MM.1S (cell line): ENCODE data around the gene FPR3.

Source experiments
- DNase-seq: peaks from one replicate; pipeline ENCODE4 v3.0.0-alpha.2; 2015
- H2AFZ ChIP-seq: fragments of 300-600 bp; sonication (generic); 2 replicates; pipeline ENCODE4 v1.6.0; 2016; ENCODE audit warnings: antibody characterized with exemption, low read length
- H3F3A ChIP-seq: fragments of 300-600 bp; sonication (generic); 2 replicates; pipeline ENCODE4 v1.6.1; 2016; ENCODE audit warnings: mild to moderate bottlenecking, antibody characterized with exemption, low read length, moderate library complexity, mixed read lengths; ENCODE audit not compliant: insufficient read depth
- H3K27ac ChIP-seq: fragments of 300-600 bp; sonication (generic); 2 replicates; pipeline ENCODE4 v1.5.1; 2016; ENCODE audit warnings: mild to moderate bottlenecking, low read length
- H3K27me3 ChIP-seq: fragments of 300-600 bp; sonication (generic); replicated peaks from 2 replicates; pipeline ENCODE4 v1.6.0; 2016; ENCODE audit warnings: low read length; ENCODE audit not compliant: insufficient read depth
- H3K36me3 ChIP-seq: fragments of 300-600 bp; sonication (generic); replicated peaks from 2 replicates; pipeline ENCODE4 v1.6.1; 2016; ENCODE audit warnings: mild to moderate bottlenecking, low read length, mixed read lengths; ENCODE audit not compliant: insufficient read depth
- H3K4me1 ChIP-seq: fragments of 300-600 bp; sonication (generic); 2 replicates; pipeline ENCODE4 v1.6.1; 2016; ENCODE audit warnings: low read length, mixed read lengths
- H3K4me2 ChIP-seq: fragments of 300-600 bp; sonication (generic); 2 replicates; pipeline ENCODE4 v1.6.0; 2016; ENCODE audit warnings: low read depth, low read length
- H3K4me3 ChIP-seq: fragments of 300-600 bp; sonication (generic); 2 replicates; pipeline ENCODE4 v1.5.1; 2016; ENCODE audit warnings: low read length, mixed read lengths
- H3K79me2 ChIP-seq: fragments of 300-600 bp; sonication (generic); 2 replicates; pipeline ENCODE4 v1.6.1; 2016; ENCODE audit warnings: mixed run types, low read length, mixed read lengths
- H3K9ac ChIP-seq: fragments of 300-600 bp; sonication (generic); 2 replicates; pipeline ENCODE4 v1.6.1; 2016; ENCODE audit warnings: low read length, mixed read lengths
- H3K9me2 ChIP-seq: fragments of 300-600 bp; sonication (generic); replicated peaks from 2 replicates; pipeline ENCODE4 v1.6.1; 2016; ENCODE audit warnings: mild to moderate bottlenecking, low read length, mixed read lengths; ENCODE audit not compliant: insufficient read depth
- H3K9me3 ChIP-seq: fragments of 300-600 bp; sonication (generic); replicated peaks from 2 replicates; pipeline ENCODE4 v1.6.1; 2016; ENCODE audit warnings: mild to moderate bottlenecking, low read length, mixed read lengths; ENCODE audit not compliant: insufficient read depth
- H4K20me1 ChIP-seq: fragments of 300-600 bp; sonication (generic); 2 replicates; pipeline ENCODE4 v1.6.1; 2016; ENCODE audit warnings: mild to moderate bottlenecking, low read length, moderate library complexity, mixed read lengths; ENCODE audit not compliant: insufficient read depth
- EZH2 ChIP-seq: fragments of 300-600 bp; sonication (generic); optimal IDR thresholded peaks from 2 replicates; pipeline ENCODE3; 2017; ENCODE audit warnings: low read depth, mild to moderate bottlenecking, antibody characterized with exemption, low read length, mixed read lengths
- EZH2phosphoT487 ChIP-seq: fragments of 300-600 bp; sonication (generic); IDR thresholded peaks from 2 replicates; pipeline ENCODE4 v1.6.1; 2018; ENCODE audit warnings: antibody characterized with exemption, low read length
- TF ChIP-seq, protein P1 (sequence below): fragments of 300-600 bp; sonication (generic); IDR thresholded peaks from 2 replicates; pipeline ENCODE4 v1.5.1; 2016; ENCODE audit warnings: antibody characterized with exemption, low read length, mixed read lengths

The FPR3 gene

DNA sequence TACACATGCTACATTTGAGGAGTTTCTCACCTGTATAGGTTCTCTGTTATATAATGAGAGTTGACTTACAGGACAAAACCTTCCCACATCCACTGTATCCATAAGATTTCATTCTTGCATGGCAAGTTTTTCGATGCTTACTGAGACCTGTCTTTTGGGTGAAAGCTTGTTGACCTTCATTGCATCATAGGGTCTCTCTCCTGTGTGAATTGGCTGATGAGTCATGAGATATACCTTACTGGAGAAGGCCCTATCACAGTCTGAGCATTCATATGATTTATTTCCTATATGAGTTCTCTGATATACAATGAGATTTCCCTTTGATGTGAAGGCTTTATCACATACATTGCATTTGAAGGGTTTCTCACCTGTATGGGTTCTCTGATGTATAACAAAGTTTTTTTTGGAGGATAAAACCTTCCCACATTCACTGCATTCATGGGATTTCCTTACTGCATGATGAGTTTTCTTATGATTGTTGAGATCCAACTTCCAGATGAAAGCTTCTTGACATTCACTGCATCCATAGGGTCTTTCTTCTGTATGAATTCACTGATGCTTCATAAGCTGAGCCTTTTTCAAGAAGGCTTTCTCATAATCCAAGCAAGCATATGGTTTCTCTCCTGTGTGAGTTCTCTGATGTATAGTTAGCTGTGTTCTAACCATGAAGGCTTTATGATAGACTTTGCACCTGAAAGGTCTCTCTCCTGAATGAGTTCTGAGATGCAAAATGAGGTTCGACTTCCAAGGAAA, 67.1 kb downstream of the FPR3 start:
- Histone ChIP-seq H3K4me2 (no peak overlapping the region), H2AFZ (no peak overlapping the region), H3K4me3 (no peak overlapping the region), H3K79me2 (no peaks in the 10 kb centered on the region), H3K36me3 (no peaks in the 10 kb centered on the region), H3K27me3 (no peaks in the 10 kb centered on the region), H3K27ac (no peak overlapping the region), H4K20me1 (no peaks in the 10 kb centered on the region), H3K9me2 (no peaks in the 10 kb centered on the region), H3K9me3 (no peaks in the 10 kb centered on the region), H3K9ac (no peak overlapping the region), H3F3A (no peaks in the 10 kb centered on the region), H3K4me1 (no peaks in the 10 kb centered on the region)
- TF ChIP-seq EZH2phosphoT487 = no peak
- TF ChIP-seq, protein P1, sequence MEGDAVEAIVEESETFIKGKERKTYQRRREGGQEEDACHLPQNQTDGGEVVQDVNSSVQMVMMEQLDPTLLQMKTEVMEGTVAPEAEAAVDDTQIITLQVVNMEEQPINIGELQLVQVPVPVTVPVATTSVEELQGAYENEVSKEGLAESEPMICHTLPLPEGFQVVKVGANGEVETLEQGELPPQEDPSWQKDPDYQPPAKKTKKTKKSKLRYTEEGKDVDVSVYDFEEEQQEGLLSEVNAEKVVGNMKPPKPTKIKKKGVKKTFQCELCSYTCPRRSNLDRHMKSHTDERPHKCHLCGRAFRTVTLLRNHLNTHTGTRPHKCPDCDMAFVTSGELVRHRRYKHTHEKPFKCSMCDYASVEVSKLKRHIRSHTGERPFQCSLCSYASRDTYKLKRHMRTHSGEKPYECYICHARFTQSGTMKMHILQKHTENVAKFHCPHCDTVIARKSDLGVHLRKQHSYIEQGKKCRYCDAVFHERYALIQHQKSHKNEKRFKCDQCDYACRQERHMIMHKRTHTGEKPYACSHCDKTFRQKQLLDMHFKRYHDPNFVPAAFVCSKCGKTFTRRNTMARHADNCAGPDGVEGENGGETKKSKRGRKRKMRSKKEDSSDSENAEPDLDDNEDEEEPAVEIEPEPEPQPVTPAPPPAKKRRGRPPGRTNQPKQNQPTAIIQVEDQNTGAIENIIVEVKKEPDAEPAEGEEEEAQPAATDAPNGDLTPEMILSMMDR = no peak
- no peak for TF ChIP-seq EZH2
- DNase-seq = no peak

DNA sequence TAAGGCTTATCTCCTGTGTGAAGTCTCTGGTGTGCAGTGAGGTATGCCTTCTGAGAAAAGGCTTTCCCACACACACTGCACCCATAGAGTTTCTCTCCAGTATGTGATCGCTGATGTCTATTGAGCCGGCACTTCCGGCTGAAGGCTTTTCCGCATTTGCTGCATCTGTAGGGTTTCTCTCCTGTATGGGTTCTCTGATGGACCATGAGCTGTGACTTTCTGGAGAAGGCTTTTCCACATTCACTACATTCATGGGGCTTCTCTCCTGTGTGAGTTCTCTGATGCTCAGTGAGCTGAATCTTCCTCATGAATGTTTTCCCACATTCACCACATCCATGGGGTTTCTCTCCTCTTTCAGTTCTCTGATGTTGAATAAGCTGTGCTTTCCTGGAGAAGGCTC, 78.1 kb downstream of the FPR3 start:
- H3K36me3 ChIP-seq = no peaks in the 10 kb centered on the region
- no peaks in the 10 kb centered on the region for H3K4me1 ChIP-seq
- no peak overlapping the region for H3K4me3 ChIP-seq

More for the DNA sequence above, 78.1 kb downstream of the FPR3 start:
- DNase-seq = no peak
- H3K79me2 ChIP-seq = no peaks in the 10 kb centered on the region
- TF ChIP-seq, protein P1 = no peak
- TF ChIP-seq EZH2phosphoT487 = no peak
- no peak for TF ChIP-seq EZH2
- no peak overlapping the region for H3K9ac ChIP-seq
- no peaks in the 10 kb centered on the region for H3K9me2 ChIP-seq
- no peaks in the 10 kb centered on the region for H3F3A ChIP-seq
- no peak overlapping the region for H3K4me2 ChIP-seq
- H4K20me1 ChIP-seq = no peaks in the 10 kb centered on the region
- no peaks in the 10 kb centered on the region for H3K27me3 ChIP-seq
- H3K27ac ChIP-seq = no peak overlapping the region
- H3K9me3 ChIP-seq = no peaks in the 10 kb centered on the region
- no peak overlapping the region for H2AFZ ChIP-seq
